HG03558 (cell line): ENCODE data around the gene NIPAL4.

Experiments used
- ATAC-seq: cut with Tn5 transposase; IDR thresholded peaks from one replicate; pipeline ENCODE4 v1.9.1; 2021; ENCODE audit warnings: moderate number of reproducible peaks; ENCODE audit not compliant: unreplicated experiment; ENCODE audit errors: extremely low read depth

The NIPAL4 gene

DNA sequence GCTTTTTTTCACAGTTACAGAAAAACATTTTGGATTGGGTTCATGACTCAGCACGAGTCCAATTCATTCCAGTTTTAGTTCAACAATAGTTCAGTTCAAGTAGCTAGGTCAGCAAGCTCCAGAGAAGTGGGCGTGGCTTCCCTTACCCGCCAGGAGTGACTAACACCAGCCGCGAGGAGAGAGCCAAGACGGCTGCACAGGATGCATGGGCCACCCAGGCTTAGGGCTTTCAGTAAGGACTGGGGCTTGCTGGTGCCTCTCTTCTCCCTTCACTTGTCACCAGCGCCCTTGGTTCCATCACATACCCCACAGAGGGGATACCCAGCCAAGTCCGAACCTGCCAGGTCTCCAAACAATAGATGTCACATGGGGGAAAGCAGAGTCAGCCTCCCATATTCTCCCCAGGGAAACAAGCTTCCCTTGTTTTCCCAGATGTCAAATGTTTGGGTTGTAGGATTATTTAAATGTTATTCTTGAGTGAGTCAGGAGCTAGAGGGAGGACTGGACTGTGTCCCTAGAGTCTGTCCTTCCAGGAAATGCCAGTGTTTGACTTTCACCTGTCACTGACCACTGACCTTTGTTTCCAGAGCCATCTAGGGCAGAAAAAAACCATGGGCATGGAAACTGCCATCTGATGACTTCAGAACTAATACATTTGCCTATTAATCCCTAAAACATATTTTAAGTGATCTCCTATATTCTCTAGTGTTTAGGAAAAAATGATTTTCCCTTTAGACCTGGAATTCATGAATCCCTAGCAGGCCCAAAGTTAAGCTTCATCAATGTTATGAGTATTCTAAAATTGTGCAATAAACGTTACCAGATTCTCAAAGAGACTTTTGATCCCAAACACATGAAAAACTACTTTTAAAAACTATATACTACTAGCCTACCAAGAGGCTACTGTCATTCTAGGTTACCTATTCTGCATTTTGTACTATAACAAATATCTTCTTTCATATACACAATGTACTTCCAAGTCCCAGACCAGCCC lies 51.9 kb downstream of the NIPAL4 start:
- no peak for ATAC-seq

DNA sequence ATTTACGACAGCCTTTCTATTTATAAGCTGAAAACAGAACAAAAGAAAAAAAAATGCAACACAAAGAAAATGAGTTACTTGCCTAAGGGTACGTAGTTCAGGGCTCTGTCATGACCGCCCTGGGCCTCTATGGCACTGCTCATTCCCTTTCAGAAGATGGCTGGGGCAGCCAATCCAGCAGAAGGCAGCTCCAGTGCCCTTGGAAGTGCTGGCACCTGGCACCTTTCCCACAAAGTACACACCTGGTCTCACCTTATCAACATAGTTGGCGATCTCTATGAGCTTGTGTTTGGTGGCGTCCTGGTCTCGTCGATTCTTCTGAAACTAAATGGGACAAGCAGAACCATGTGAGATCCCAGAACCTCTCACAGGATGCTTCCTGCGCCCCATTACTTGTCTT lies 53.2 kb downstream of the NIPAL4 start:
- ATAC-seq: no peak

DNA sequence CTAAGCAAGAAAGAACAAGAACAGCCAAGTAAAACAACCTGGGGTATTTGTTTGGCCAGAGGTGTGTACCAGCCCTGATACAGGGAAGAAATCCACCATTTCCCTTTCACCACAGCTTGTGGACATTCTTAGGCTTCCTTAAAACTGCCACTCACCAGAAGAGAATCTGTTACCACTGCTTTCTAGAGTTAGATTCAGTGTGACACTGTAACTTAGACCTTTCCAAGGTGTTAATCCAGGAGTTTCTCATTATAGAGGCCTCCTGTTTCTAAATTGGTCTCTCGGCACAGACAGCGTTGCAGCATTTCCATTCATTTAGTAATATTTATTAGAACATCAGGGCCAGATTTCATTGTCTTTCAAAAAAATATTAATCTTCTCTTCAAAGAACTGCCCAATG lies 55.0 kb downstream of the NIPAL4 start:
- no peak for ATAC-seq

DNA sequence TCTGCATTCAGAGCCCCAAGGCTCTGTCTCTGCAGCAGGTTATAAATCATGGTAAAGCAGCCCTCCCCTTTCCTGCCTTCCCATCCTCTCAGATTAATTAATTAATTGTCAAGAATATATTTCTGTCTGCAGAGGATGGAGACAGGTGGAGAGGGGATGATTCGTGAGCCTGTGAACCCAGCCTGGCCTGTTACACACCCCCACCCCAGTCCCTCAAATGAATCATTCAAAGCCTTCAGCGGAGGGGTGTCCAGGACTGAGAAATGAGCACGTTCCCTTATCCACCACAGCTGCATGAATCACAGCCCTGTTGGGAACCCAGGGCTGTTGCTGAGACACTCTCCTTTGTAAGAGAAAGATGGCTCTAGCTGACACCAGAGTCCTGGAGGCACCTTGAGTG lies 56.0 kb downstream of the NIPAL4 start:
- ATAC-seq: no peak

DNA sequence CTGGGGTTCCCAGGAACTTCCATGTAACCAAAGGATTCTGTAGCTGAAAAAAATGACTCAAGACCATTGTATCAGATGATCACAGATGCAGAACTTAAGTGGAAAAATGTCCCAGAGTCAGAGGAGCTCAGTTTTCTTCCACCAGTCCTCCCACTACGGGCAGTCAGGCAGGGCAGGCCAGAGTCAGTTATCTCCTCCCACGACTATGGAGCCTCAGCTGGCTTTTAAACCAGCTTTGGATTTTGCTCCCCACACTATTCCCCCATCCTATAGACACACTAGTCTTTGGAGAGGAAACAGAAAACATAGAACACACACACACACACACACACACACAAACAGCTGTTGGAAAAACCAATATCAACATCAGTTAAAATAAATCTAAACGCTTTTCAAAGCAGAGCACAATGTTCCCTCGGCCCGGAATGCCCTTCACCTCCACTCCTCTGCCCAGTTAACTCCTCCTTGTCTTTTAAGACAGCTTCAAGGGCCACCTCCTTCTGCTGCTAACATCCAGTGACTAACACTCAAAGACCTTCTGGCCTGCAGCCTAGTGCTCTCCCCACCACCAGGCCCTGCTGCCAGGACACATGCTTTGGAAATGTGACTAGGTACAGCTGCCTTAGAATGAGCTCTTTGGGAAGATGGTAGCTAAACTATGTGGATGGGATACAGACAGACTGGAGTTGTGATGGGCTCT lies 56.8 kb downstream of the NIPAL4 start:
- ATAC-seq: no peak

DNA sequence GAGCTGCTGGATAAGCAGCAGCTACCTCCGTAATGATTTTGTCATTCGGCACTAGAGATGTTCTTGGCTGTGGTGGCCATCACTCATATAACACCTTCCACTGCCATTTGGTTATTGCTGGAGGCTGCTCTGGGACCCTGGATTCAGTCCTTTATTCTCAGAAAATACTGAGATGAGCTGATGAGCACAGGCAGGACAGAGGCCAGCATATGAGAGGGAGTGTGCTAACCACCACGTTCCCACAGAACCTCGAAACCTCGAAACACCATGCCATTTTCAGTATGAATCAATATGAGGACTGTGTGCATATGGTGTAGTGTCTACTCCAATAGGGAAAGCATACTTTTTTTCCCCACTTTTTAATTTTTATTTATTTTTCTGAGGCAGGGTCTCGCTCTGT lies 59.0 kb downstream of the NIPAL4 start:
- peak; percentile 61 for ATAC-seq

DNA sequence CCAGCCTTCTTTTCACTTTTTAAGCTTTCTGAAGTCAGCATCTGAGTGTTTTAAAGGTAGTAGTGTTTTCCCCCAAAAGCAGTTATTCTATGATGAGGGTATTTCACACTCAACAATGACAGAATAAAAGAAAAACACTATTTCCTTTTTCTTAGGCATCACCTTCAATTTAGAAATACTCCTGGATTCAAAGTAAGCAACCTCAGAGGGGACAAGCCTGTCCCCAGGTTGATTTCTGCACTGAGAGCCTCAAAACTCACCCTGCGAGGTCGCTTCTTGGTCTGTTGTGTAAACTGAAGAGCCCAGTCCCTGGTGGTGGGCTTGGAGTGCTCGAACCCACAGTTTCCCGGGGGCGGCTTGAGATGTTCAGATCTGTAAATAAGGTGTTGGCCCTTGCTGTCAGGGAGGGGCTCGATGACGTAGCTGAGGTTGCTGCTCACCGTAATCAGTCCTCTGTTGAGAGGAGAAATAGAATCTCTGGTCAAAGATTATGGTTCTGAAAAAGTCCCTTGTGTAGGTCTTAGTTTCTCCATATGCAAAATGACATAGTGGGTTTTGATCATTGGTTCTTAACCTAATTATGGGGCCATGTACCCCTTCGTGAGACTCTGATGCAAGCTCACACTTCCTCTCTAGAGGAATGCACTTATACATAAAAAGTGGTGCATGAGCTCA lies 59.7 kb downstream of the NIPAL4 start:
- ATAC-seq: peak; percentile 46

DNA sequence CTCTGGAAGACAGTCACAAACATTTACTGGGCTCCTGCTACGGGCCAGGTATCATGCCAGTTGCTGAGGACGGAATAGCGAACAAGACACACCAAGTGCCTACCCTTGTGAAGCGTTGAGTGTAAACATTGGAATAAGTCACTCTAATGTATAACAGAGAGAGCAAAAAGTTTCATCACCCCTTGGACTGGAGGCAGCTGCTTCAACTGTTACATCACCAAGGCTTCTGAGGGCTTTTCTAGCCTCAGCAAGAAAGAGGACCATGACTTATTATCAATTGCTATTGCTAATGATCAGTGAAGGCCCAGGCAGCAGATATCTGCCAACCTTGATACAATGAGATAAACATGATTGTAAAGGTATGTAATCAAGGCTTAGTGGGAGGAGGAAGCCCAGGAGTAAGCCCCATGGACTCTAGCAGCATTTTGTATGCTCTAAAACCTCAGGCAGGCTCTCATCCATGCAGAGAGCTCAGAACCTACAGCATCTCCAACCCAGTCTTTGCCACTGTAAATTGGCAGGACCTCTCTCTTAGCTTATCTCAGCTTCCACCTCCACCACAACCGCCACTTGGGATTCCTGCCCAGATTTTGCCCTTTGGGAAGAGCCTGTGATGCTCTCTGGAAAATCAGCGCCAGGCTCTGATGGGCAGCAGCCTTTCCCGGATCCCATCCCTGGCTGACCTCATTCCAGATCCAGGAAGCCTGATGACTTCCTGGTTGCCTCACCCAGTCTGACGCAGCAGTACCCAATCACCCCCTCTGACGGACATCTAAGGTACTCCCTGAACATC lies 61.1 kb downstream of the NIPAL4 start:
- ATAC-seq: no peak

DNA sequence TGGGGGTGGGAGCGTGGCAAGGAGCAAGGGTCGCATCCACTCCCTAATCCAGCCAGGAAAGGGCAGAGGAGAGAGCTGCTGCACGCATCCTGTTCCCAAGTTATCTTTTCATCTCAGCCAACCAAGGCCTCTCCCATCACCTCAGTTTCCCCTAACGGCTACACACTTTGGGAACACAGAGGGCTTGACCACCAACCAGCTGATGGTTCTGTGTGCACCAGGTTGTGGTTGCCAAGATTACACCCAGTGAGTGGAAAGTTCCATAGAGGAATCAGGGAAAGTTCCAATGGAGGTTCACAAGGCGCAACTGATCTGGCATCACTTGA lies 61.7 kb downstream of the NIPAL4 start:
- no peak for ATAC-seq

DNA sequence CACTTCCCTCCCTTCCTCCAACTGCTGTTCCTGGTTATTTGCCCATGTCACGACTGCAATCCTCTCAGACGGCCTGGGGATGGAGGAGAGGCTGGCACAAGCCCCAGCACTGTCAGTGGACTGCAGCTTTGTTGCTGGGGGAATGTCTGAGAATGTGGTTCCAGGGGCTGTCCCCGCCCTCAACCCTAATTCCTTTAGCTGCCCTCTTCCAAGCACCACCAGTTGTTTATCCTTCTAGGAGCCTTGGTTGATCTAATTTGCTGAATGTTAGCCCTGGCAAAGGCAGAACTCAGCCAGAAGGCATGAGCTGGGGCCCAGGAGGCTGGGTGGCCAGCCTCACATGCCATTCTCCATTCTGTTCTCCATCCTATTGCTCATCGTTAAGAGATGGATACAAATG lies 64.0 kb downstream of the NIPAL4 start:
- no peak for ATAC-seq
